Measurements from ENCODE around the gene CWH43. TPM values are rescaled to one million over a fixed set of nuclear protein-coding genes. Genes with fewer than 3 reads are reported as not detected.

The CWH43 gene
- total and polyA plus RNA-seq, 2 donors (not counting 1 experiment from before 2014, with no cell fraction given), result not detected

DNA sequence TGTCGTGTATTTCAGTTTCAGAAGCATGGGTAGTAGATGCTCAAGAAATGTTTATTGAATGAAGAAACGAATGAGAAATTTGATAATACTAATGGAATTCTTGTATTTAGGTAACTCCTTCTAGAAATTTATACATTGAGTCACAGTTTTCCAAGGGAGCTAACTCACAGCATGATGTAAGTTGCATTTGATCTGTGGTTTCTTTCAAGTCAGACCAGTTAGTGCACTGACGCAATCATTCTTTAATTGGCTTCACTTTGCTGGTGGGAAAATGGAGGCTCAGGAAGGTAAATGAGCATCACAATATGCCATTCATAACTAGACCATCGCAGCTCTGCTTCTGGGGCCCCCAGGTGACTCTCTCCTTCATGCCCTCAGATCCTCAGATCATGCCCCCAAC, 17.3 kb upstream of the CWH43 start:
- intact Hi-C loops (cut with micrococcal nuclease), result loop anchor here (10.0 kb wide), 1 partner anchor 654 kb away; no protein-coding TSS in a partner anchor
- no peak for ATAC-seq (ENCODE audit: low read depth)

DNA sequence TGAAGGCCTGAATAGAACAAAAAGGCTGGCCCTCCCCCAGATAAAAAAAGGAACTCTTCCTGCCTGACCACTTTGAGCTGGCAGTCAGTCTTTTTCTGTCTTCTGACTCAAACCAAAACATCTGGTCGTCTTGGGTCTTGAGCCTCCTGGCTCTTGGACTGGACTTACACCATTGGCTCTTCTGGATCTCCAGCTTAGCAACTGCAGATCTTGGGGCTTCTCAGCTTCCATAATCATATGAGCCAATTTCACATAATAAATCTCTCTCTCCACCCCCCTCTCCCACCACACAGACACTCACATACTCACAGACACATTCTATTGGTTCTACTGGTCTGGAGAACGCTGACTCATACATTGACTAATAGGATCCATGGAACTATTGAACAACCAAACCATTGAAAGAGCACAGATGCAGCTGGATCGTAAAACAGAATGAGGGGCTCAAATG, 15.6 kb upstream of the CWH43 start:
- H3K9me3 Mint-ChIP-seq (ENCODE audit: insufficient read depth), result no peaks in the 10 kb centered on the region
- no peak overlapping the region for H3K4me2 ChIP-seq (replicated peaks; ENCODE audit: low read depth, low read length, poor library complexity, severe bottlenecking)
- H3K36me3 ChIP-seq (replicated peaks in 1 of 2; ENCODE audit: control extremely low read depth in 1 of 2, control insufficient read depth in 1 of 2, extremely low read depth in 1 of 2, insufficient read depth in 2 of 2, low read length in 1 of 2), result no peaks in the 10 kb centered on the region
- no peaks in the 10 kb centered on the region for H4K20me1 ChIP-seq (ENCODE audit: control insufficient read depth, insufficient read depth, low read length, poor library complexity, severe bottlenecking)
- intact Hi-C loops (cut with micrococcal nuclease), result no loop called here
- H2AFZ ChIP-seq (ENCODE audit: insufficient read depth, low read depth, low read length, poor library complexity, severe bottlenecking), result no peak overlapping the region
- DNase-seq (no peak), ATAC-seq (ENCODE audit: low read depth) (no peak)
- peaks cover 29% of the 10 kb centered on the region for H3K27me3 Mint-ChIP-seq
- H3K79me2 ChIP-seq (ENCODE audit: control insufficient read depth, insufficient read depth, low read length), result no peaks in the 10 kb centered on the region
- no peak overlapping the region for H3K27ac Mint-ChIP-seq
- ChIA-PET CTCF (no interaction called here), POLR2A (no interaction called here)
- H3K9me3 ChIP-seq (ENCODE audit: control extremely low read depth in 1 of 3, control insufficient read depth in 2 of 3, insufficient read depth in 1 of 3, low read length in 2 of 3), result no peaks in the 10 kb centered on the region
- WGBS (ENCODE audit: insufficient coverage), result 83% methylated on average over 2 of the region's 3 CpGs
- no peak overlapping the region for H3K4me3 Mint-ChIP-seq
- no peak for TF ChIP-seq EZH2 (IDR thresholded peaks at IDR 0.05; ENCODE audit: borderline replicate concordance, insufficient read depth, low read depth, low read length, poor library complexity, severe bottlenecking)
- TF ChIP-seq, protein P1, sequence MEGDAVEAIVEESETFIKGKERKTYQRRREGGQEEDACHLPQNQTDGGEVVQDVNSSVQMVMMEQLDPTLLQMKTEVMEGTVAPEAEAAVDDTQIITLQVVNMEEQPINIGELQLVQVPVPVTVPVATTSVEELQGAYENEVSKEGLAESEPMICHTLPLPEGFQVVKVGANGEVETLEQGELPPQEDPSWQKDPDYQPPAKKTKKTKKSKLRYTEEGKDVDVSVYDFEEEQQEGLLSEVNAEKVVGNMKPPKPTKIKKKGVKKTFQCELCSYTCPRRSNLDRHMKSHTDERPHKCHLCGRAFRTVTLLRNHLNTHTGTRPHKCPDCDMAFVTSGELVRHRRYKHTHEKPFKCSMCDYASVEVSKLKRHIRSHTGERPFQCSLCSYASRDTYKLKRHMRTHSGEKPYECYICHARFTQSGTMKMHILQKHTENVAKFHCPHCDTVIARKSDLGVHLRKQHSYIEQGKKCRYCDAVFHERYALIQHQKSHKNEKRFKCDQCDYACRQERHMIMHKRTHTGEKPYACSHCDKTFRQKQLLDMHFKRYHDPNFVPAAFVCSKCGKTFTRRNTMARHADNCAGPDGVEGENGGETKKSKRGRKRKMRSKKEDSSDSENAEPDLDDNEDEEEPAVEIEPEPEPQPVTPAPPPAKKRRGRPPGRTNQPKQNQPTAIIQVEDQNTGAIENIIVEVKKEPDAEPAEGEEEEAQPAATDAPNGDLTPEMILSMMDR (IDR thresholded peaks at IDR 0.05), result no peak
- no peak overlapping the region for H3K27ac ChIP-seq (ENCODE audit: low read length in 2 of 2)
- no peaks in the 10 kb centered on the region for H3K4me1 ChIP-seq (ENCODE audit: control insufficient read depth in 2 of 2, insufficient read depth in 2 of 2, low read length in 2 of 2)
- H3K9ac ChIP-seq (ENCODE audit: low read length), result no peak overlapping the region
- H3K27me3 ChIP-seq (replicated peaks in 1 of 4; ENCODE audit: control extremely low read depth in 1 of 4, control insufficient read depth in 3 of 4, insufficient read depth in 4 of 4, low read length in 3 of 4), result no peaks in the 10 kb centered on the region
- no peaks in the 10 kb centered on the region for H3K4me1 Mint-ChIP-seq
- H3K4me3 ChIP-seq (ENCODE audit: control extremely low read depth in 1 of 5, extremely low read depth in 1 of 5, insufficient read depth in 1 of 5, low read depth in 2 of 5, low read length in 4 of 5), result no peak overlapping the region

More for the DNA sequence above, 17.3 kb upstream of the CWH43 start:
- POLR2A ChIA-PET, result no interaction called here
- WGBS (ENCODE audit: insufficient coverage), result 100% methylated on average over 1 of the region's 4 CpGs
- Mint-ChIP-seq H3K4me3 (no peak overlapping the region), H3K27me3 (peaks cover 21% of the 10 kb centered on the region), H3K4me1 (no peaks in the 10 kb centered on the region), H3K9me3 (ENCODE audit: insufficient read depth) (no peaks in the 10 kb centered on the region), H3K27ac (no peak overlapping the region)
- H3K4me3 ChIP-seq (ENCODE audit: control extremely low read depth in 1 of 5, extremely low read depth in 1 of 5, insufficient read depth in 1 of 5, low read depth in 2 of 5, low read length in 4 of 5), result no peak overlapping the region
- no peaks in the 10 kb centered on the region for H3K79me2 ChIP-seq (ENCODE audit: control insufficient read depth, insufficient read depth, low read length)
- H3K27me3 ChIP-seq (replicated peaks in 1 of 4; ENCODE audit: control extremely low read depth in 1 of 4, control insufficient read depth in 3 of 4, insufficient read depth in 4 of 4, low read length in 3 of 4), result no peaks in the 10 kb centered on the region
- no peaks in the 10 kb centered on the region for H4K20me1 ChIP-seq (ENCODE audit: control insufficient read depth, insufficient read depth, low read length, poor library complexity, severe bottlenecking)
- H2AFZ ChIP-seq (ENCODE audit: insufficient read depth, low read depth, low read length, poor library complexity, severe bottlenecking), result no peak overlapping the region
- CTCF ChIA-PET, result interaction anchor here (1.3 kb wide), 1 partner anchor 391 kb away, joined by 5 read pairs; no protein-coding TSS in a partner anchor
- no peaks in the 10 kb centered on the region for H3K9me3 ChIP-seq (ENCODE audit: control extremely low read depth in 1 of 3, control insufficient read depth in 2 of 3, insufficient read depth in 1 of 3, low read length in 2 of 3)
- no peaks in the 10 kb centered on the region for H3K4me1 ChIP-seq (ENCODE audit: control insufficient read depth in 2 of 2, insufficient read depth in 2 of 2, low read length in 2 of 2)
- no peaks in the 10 kb centered on the region for H3K36me3 ChIP-seq (replicated peaks in 1 of 2; ENCODE audit: control extremely low read depth in 1 of 2, control insufficient read depth in 1 of 2, extremely low read depth in 1 of 2, insufficient read depth in 2 of 2, low read length in 1 of 2)
- H3K27ac ChIP-seq (ENCODE audit: low read length in 2 of 2), result no peak overlapping the region
- TF ChIP-seq, protein P1 (IDR thresholded peaks at IDR 0.05), result no peak
- no peak for TF ChIP-seq EZH2 (IDR thresholded peaks at IDR 0.05; ENCODE audit: borderline replicate concordance, insufficient read depth, low read depth, low read length, poor library complexity, severe bottlenecking)
- no peak for DNase-seq
- no peak overlapping the region for H3K4me2 ChIP-seq (replicated peaks; ENCODE audit: low read depth, low read length, poor library complexity, severe bottlenecking)
- no peak overlapping the region for H3K9ac ChIP-seq (ENCODE audit: low read length)
